Endodermal cell (in vitro differentiated cells): Measurements from ENCODE around the gene SCN11A. TPM values are rescaled to one million over a fixed set of nuclear protein-coding genes. Genes with fewer than 3 reads are reported as not detected.

Source experiments
- DNase-seq: peaks from one replicate; pipeline ENCODE4 v3.0.0-alpha.2; 2017
- H3K27ac ChIP-seq: 2 replicates; pipeline ENCODE4 v1.5.1; 2013; ENCODE audit warnings: mild to moderate bottlenecking, low read depth, low read length, moderate library complexity
- H3K27me3 ChIP-seq: 2 replicates; pipeline ENCODE4 v1.6.1; 2013; ENCODE audit warnings: mild to moderate bottlenecking, low read length, moderate library complexity; ENCODE audit not compliant: insufficient read depth, control insufficient read depth, poor library complexity, severe bottlenecking
- H3K36me3 ChIP-seq: 2 replicates; pipeline ENCODE4 v1.7.0; 2013; ENCODE audit warnings: mild to moderate bottlenecking, low read length, moderate library complexity; ENCODE audit not compliant: control insufficient read depth, insufficient read depth
- H3K4me1 ChIP-seq: one replicate; pipeline ENCODE4 v1.7.0; 2013; ENCODE audit warnings: low read length; ENCODE audit not compliant: control insufficient read depth, insufficient read depth
- H3K4me3 ChIP-seq: 2 replicates; pipeline ENCODE4 v1.5.1; 2013; ENCODE audit warnings: mild to moderate bottlenecking, low read length, moderate library complexity
- H3K9ac ChIP-seq: 2 replicates; pipeline ENCODE4 v1.6.1; 2013; ENCODE audit warnings: mild to moderate bottlenecking, low read length, moderate library complexity; ENCODE audit not compliant: poor library complexity, severe bottlenecking; ENCODE audit errors: extremely low read depth
- H3K9me3 ChIP-seq: 2 replicates; pipeline ENCODE4 v1.6.1; 2013; ENCODE audit warnings: mild to moderate bottlenecking, low read length, moderate library complexity; ENCODE audit not compliant: control insufficient read depth
- H3K27ac Mint-ChIP-seq: 2 replicates; pipeline ENCODE4 v1.8.0; 2020; ENCODE audit warnings: mixed read lengths
- H3K27me3 Mint-ChIP-seq: 2 replicates; pipeline ENCODE4 v1.8.0; 2021; ENCODE audit warnings: mild to moderate bottlenecking, mixed read lengths; ENCODE audit not compliant: insufficient read depth
- H3K36me3 Mint-ChIP-seq: 2 replicates; pipeline ENCODE4 v1.8.0; 2020; ENCODE audit warnings: low read depth, mixed read lengths
- H3K4me1 Mint-ChIP-seq: 2 replicates; pipeline ENCODE4 v1.8.0; 2020; ENCODE audit warnings: mixed read lengths
- H3K4me3 Mint-ChIP-seq: 2 replicates; pipeline ENCODE4 v1.8.0; 2020; ENCODE audit warnings: mild to moderate bottlenecking, moderate library complexity, mixed read lengths
- H3K9me3 Mint-ChIP-seq: 2 replicates; pipeline ENCODE4 v1.8.0; 2020; ENCODE audit warnings: mild to moderate bottlenecking, mixed read lengths
- CTCF ChIP-seq: fragments of 200-600 bp; sonication (generic); conservative IDR thresholded peaks from 2 replicates; pipeline ENCODE4 v1.5.0; 2021; ENCODE audit warnings: antibody characterized with exemption, mild to moderate bottlenecking
- WGBS, 2 experiments: methylation state at CpG; one replicate each; pipeline versions ENCODE4 v1.1.5 to v1.1.7; 2013; ENCODE audit warnings: missing lambda C conversion rate in 2 of 2, mixed read lengths in 1 of 2; ENCODE audit not compliant: insufficient coverage in 1 of 2, insufficient read length in 1 of 2; 5-methylcytosine and 5-hydroxymethylcytosine counted together
- total RNA-seq, 2 donors: library from RNA; stranded (reverse); fragmentation: NEBNext Ultra II Directional in 1 of 2; extraction: Animal tissue kit (Norgen Biotek cat#: 25700) in 1 of 2; gene quantifications; 2 replicates in 1 of 2; 3 replicates in 1 of 2; pipeline ENCODE4 v1.2.1, GENCODE V29; 2021

SCN11A gene
- total RNA-seq, 2 donors from 2014 or later: 0.40 to 0.81 TPM

GRCh38 chr3:39099738-39100499 is 48.2 kb upstream of the SCN11A start:
- H3K9ac ChIP-seq: no peak overlapping the region
- no peaks in the 10 kb centered on the region for H3K9me3 ChIP-seq
- H3K27me3 Mint-ChIP-seq: no peaks in the 10 kb centered on the region
- no peak for DNase-seq
- H3K4me3 Mint-ChIP-seq: no peak overlapping the region
- H3K4me1 Mint-ChIP-seq: no peaks in the 10 kb centered on the region
- H3K27ac ChIP-seq: no peak overlapping the region
- H3K36me3 ChIP-seq: peaks cover 37% of the 10 kb centered on the region
- WGBS, 2 experiments: 90 to 100% methylated on average over 1 to 2 of the region's 2 CpGs
- H3K36me3 Mint-ChIP-seq: peaks cover 23% of the 10 kb centered on the region
- H3K4me3 ChIP-seq: no peak overlapping the region
- H3K27ac Mint-ChIP-seq: no peak overlapping the region
- H3K27me3 ChIP-seq: no peaks in the 10 kb centered on the region
- no peak for TF ChIP-seq CTCF
- no peaks in the 10 kb centered on the region for H3K9me3 Mint-ChIP-seq
- no peaks in the 10 kb centered on the region for H3K4me1 ChIP-seq

- WGBS, 2 experiments: 87 to 100% methylated on average over 1 of the region's 1 CpG
- Mint-ChIP-seq H3K4me3 (no peak overlapping the region), H3K9me3 (no peaks in the 10 kb centered on the region), H3K27me3 (no peaks in the 10 kb centered on the region), H3K36me3 (peaks cover 30% of the 10 kb centered on the region), H3K4me1 (no peaks in the 10 kb centered on the region), H3K27ac (no peak overlapping the region)
- Histone ChIP-seq H3K4me1 (no peaks in the 10 kb centered on the region), H3K9ac (no peak overlapping the region), H3K27me3 (no peaks in the 10 kb centered on the region), H3K9me3 (no peaks in the 10 kb centered on the region), H3K36me3 (peaks cover 42% of the 10 kb centered on the region), H3K4me3 (no peak overlapping the region), H3K27ac (no peak overlapping the region)
- no peak for DNase-seq
- no peak for TF ChIP-seq CTCF
These were observed 47.5 kb upstream of the SCN11A start for GRCh38 chr3:39099242-39099641.

GRCh38 chr3:39098473-39099000 is 46.8 kb upstream of the SCN11A start:
- H3K4me1 Mint-ChIP-seq: no peaks in the 10 kb centered on the region
- Histone ChIP-seq H3K36me3 (peaks cover 50% of the 10 kb centered on the region), H3K9ac (no peak overlapping the region), H3K27me3 (no peaks in the 10 kb centered on the region), H3K27ac (no peak overlapping the region), H3K9me3 (no peaks in the 10 kb centered on the region), H3K4me1 (no peaks in the 10 kb centered on the region), H3K4me3 (no peak overlapping the region)
- no peak for DNase-seq
- no peak overlapping the region for H3K27ac Mint-ChIP-seq
- no peaks in the 10 kb centered on the region for H3K27me3 Mint-ChIP-seq
- no peaks in the 10 kb centered on the region for H3K9me3 Mint-ChIP-seq
- no peak for TF ChIP-seq CTCF
- no peak overlapping the region for H3K4me3 Mint-ChIP-seq
- 92 to 95% methylated on average over 4 to 8 of the region's 8 CpGs for WGBS, 2 experiments
- peaks cover 35% of the 10 kb centered on the region for H3K36me3 Mint-ChIP-seq
